HG02763 (cell line): ENCODE results near the gene GINM1.

Experiments
- ATAC-seq: cut with Tn5 transposase; IDR thresholded peaks from one replicate; pipeline ENCODE4 v1.9.1; 2021; ENCODE audit warnings: mild to moderate bottlenecking, moderate library complexity; ENCODE audit not compliant: unreplicated experiment

Gene GINM1

GRCh38 chr6:149565527-149566409, at the start of gene GINM1:
Gene GINM1 (plus strand): TSS chr6:149566375. CDS start chr6:149566415, 40 bp downstream.
- peak; percentile 87 for ATAC-seq

GRCh38 chr6:149529650-149530049, 36.5 kb upstream of the GINM1 start:
- ATAC-seq: no peak

GRCh38 chr6:149534742-149535141, 31.4 kb upstream of the GINM1 start:
- no peak for ATAC-seq

- no peak for ATAC-seq
These were observed 25.0 kb upstream of the GINM1 start for GRCh38 chr6:149541139-149541538.

- ATAC-seq: no peak
These were observed 21.4 kb upstream of the GINM1 start for GRCh38 chr6:149544646-149545257.

GRCh38 chr6:149545258-149545753, 20.9 kb upstream of the GINM1 start:
- no peak for ATAC-seq

GRCh38 chr6:149545754-149546471, 20.3 kb upstream of the GINM1 start, which contains the start of gene PPIL4:
Gene PPIL4 (minus strand): TSS chr6:149546043. CDS start chr6:149546005, 38 bp downstream.
- ATAC-seq: peak; percentile 92

GRCh38 chr6:149551920-149552319, 14.3 kb upstream of the GINM1 start:
- no peak for ATAC-seq

- no peak for ATAC-seq
These were observed 8.1 kb upstream of the GINM1 start for GRCh38 chr6:149558029-149558428.

- ATAC-seq: no peak
These were observed 6.8 kb upstream of the GINM1 start for GRCh38 chr6:149559389-149559788.

- ATAC-seq: no peak
These were observed 5.4 kb upstream of the GINM1 start for GRCh38 chr6:149560736-149561135.

GRCh38 chr6:149563203-149563927, 2.8 kb upstream of the GINM1 start:
- no peak for ATAC-seq

- no peak for ATAC-seq
These were observed 2.2 kb upstream of the GINM1 start for GRCh38 chr6:149563928-149564325.

- ATAC-seq: no peak
These were observed 427 bp downstream of the GINM1 start for GRCh38 chr6:149566410-149567193.

GRCh38 chr6:149567194-149567586, 1.0 kb downstream of the GINM1 start:
- ATAC-seq: no peak

GRCh38 chr6:149567945-149568585, 1.9 kb downstream of the GINM1 start:
- ATAC-seq: no peak

GRCh38 chr6:149580880-149581279, 14.7 kb downstream of the GINM1 start:
- no peak for ATAC-seq

- no peak for ATAC-seq
These were observed 15.2 kb downstream of the GINM1 start for GRCh38 chr6:149581349-149581748.

GRCh38 chr6:149586149-149586548, 20.0 kb downstream of the GINM1 start:
- no peak for ATAC-seq
